ENCODE results near the gene PRKN.

Gene PRKN

GRCh38 chr6:162639951-162640350 lies 87.6 kb downstream of the PRKN start:
- TF ChIP-seq LEF1 (IDR thresholded peaks at IDR 0.05; ENCODE audit: borderline replicate concordance) = no peak
- no peak for TF ChIP-seq HDGF (IDR thresholded peaks at IDR 0.05; ENCODE audit: borderline replicate concordance)
- no peak for TF ChIP-seq CTBP1 (IDR thresholded peaks at IDR 0.05; ENCODE audit: borderline replicate concordance)
- TF ChIP-seq FOXK2 (IDR thresholded peaks at IDR 0.05) = no peak
- no peak for TF ChIP-seq SUZ12 (IDR thresholded peaks at IDR 0.05)
- DNase-seq (ENCODE audit: extremely low spot score) = no peak
- CTCF ChIA-PET = no interaction called here
- POLR2A ChIA-PET = no interaction called here

- no peak for DNase-seq (ENCODE audit: extremely low spot score)
- ChIA-PET CTCF (no interaction called here), POLR2A (no interaction called here)
- TF ChIP-seq ELF4 (IDR thresholded peaks at IDR 0.05) (no peak), PKNOX1 (IDR thresholded peaks at IDR 0.05) (no peak), NFRKB (IDR thresholded peaks at IDR 0.05) (no peak), FOXK2 (IDR thresholded peaks at IDR 0.05) (no peak), L3MBTL2 (conservative IDR thresholded peaks at IDR 0.05) (no peak), FOXM1 (IDR thresholded peaks at IDR 0.05; ENCODE audit: borderline replicate concordance) (no peak)
Measured at GRCh38 chr6:162638931-162639574, 88.5 kb downstream of the PRKN start.

GRCh38 chr6:162637317-162637716 lies 90.2 kb downstream of the PRKN start:
- ChIA-PET CTCF (no interaction called here), POLR2A (no interaction called here)
- TF ChIP-seq ELF4 (IDR thresholded peaks at IDR 0.05) = no peak
- TF ChIP-seq TARDBP (IDR thresholded peaks at IDR 0.05) = no peak
- TF ChIP-seq HDGF (IDR thresholded peaks at IDR 0.05; ENCODE audit: borderline replicate concordance) = no peak
- no peak for TF ChIP-seq CTBP1 (IDR thresholded peaks at IDR 0.05; ENCODE audit: borderline replicate concordance)
- no peak for DNase-seq (ENCODE audit: extremely low spot score)

- TF ChIP-seq BHLHE40 (IDR thresholded peaks at IDR 0.05; ENCODE audit: borderline replicate concordance) (no peak), HDGF (IDR thresholded peaks at IDR 0.05; ENCODE audit: borderline replicate concordance) (no peak)
- CTCF ChIA-PET = no interaction called here
- DNase-seq (ENCODE audit: extremely low spot score) = no peak
- POLR2A ChIA-PET = no interaction called here
Measured at GRCh38 chr6:162636167-162636566, 91.4 kb downstream of the PRKN start.

- ChIA-PET POLR2A (no interaction called here), CTCF (no interaction called here)
- no peak for DNase-seq (ENCODE audit: extremely low spot score)
- no peak for TF ChIP-seq NFRKB (IDR thresholded peaks at IDR 0.05)
Measured at GRCh38 chr6:162631546-162631945, 96.0 kb downstream of the PRKN start.

GRCh38 chr6:162630069-162630468 lies 97.5 kb downstream of the PRKN start:
- no peak for TF ChIP-seq PKNOX1 (IDR thresholded peaks at IDR 0.05)
- no peak for TF ChIP-seq SP1 (IDR thresholded peaks at IDR 0.05)
- TF ChIP-seq FOXM1 (IDR thresholded peaks at IDR 0.05; ENCODE audit: borderline replicate concordance) = no peak
- no peak for TF ChIP-seq ZNF384 (IDR thresholded peaks at IDR 0.05)
- no peak for TF ChIP-seq HDGF (IDR thresholded peaks at IDR 0.05; ENCODE audit: borderline replicate concordance)
- TF ChIP-seq BHLHE40 (IDR thresholded peaks at IDR 0.05; ENCODE audit: borderline replicate concordance) = no peak
- no peak for TF ChIP-seq CTBP1 (IDR thresholded peaks at IDR 0.05; ENCODE audit: borderline replicate concordance)
- TF ChIP-seq SUZ12 (IDR thresholded peaks at IDR 0.05) = no peak
- no peak for TF ChIP-seq FOXA1 (IDR thresholded peaks at IDR 0.05)
- no peak for TF ChIP-seq NFRKB (IDR thresholded peaks at IDR 0.05)
- no peak for TF ChIP-seq ELF4 (IDR thresholded peaks at IDR 0.05)
- TF ChIP-seq TARDBP (IDR thresholded peaks at IDR 0.05) = no peak
- no peak for TF ChIP-seq LEF1 (IDR thresholded peaks at IDR 0.05; ENCODE audit: borderline replicate concordance)
- no peak for TF ChIP-seq ARNT (IDR thresholded peaks at IDR 0.05)
- TF ChIP-seq L3MBTL2 (conservative IDR thresholded peaks at IDR 0.05) = no peak
- TF ChIP-seq FOXK2 (IDR thresholded peaks at IDR 0.05) = no peak
- DNase-seq (ENCODE audit: extremely low spot score) = no peak
- POLR2A ChIA-PET = no interaction called here
- CTCF ChIA-PET = no interaction called here

GRCh38 chr6:162627825-162628224 lies 99.7 kb downstream of the PRKN start:
- TF ChIP-seq PKNOX1 (IDR thresholded peaks at IDR 0.05) = no peak
- no peak for TF ChIP-seq TARDBP (IDR thresholded peaks at IDR 0.05)
- no peak for TF ChIP-seq SP1 (IDR thresholded peaks at IDR 0.05)
- no peak for TF ChIP-seq LEF1 (IDR thresholded peaks at IDR 0.05; ENCODE audit: borderline replicate concordance)
- no peak for TF ChIP-seq SUZ12 (IDR thresholded peaks at IDR 0.05)
- no peak for TF ChIP-seq ARNT (IDR thresholded peaks at IDR 0.05)
- TF ChIP-seq ELF4 (IDR thresholded peaks at IDR 0.05) = no peak
- no peak for TF ChIP-seq BHLHE40 (IDR thresholded peaks at IDR 0.05; ENCODE audit: borderline replicate concordance)
- TF ChIP-seq HDGF (IDR thresholded peaks at IDR 0.05; ENCODE audit: borderline replicate concordance) = no peak
- no peak for TF ChIP-seq CTBP1 (IDR thresholded peaks at IDR 0.05; ENCODE audit: borderline replicate concordance)
- TF ChIP-seq NFRKB (IDR thresholded peaks at IDR 0.05) = no peak
- POLR2A ChIA-PET = no interaction called here
- no peak for DNase-seq (ENCODE audit: extremely low spot score)
- CTCF ChIA-PET = no interaction called here

Data from HEK293T (cell line).